ENCODE measurements around the gene KDELR1. TPM values are rescaled to one million over a fixed set of nuclear protein-coding genes. Genes with fewer than 3 reads are reported as not detected.

The KDELR1 gene
- total RNA-seq, 3 donors from 2014 or later: 144 to 214 (median 200) TPM

DNA sequence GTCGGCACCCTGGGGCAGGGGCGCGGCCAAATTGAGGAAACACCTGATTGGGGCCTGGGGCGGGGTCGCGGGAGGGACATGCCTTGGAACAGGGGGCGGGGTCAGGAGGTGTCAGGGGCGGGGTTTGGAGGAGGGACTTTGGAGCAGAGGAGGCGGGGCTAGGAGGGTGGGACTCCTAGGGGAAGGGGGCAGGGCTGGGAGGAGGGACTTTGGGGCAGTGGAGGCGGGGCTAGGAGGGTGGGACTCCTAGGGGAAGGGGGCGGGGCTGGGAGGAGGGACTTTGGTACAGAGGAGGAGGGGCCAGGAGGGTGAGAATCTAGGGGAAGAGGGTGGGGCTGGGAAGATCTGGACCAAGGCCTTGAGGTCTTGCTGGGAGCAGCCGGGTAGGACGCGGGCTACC is 24.0 kb upstream of the KDELR1 start:
- DNase-seq (peak; percentile 89 to 91 (median 90)), ATAC-seq (peak; percentile 97)
- intact Hi-C loops (cut with DNase I, micrococcal nuclease): no loop called here
- no peaks in the 10 kb centered on the region for H3K36me3 ChIP-seq (ENCODE audit: low read depth)
- TF ChIP-seq, protein P1, sequence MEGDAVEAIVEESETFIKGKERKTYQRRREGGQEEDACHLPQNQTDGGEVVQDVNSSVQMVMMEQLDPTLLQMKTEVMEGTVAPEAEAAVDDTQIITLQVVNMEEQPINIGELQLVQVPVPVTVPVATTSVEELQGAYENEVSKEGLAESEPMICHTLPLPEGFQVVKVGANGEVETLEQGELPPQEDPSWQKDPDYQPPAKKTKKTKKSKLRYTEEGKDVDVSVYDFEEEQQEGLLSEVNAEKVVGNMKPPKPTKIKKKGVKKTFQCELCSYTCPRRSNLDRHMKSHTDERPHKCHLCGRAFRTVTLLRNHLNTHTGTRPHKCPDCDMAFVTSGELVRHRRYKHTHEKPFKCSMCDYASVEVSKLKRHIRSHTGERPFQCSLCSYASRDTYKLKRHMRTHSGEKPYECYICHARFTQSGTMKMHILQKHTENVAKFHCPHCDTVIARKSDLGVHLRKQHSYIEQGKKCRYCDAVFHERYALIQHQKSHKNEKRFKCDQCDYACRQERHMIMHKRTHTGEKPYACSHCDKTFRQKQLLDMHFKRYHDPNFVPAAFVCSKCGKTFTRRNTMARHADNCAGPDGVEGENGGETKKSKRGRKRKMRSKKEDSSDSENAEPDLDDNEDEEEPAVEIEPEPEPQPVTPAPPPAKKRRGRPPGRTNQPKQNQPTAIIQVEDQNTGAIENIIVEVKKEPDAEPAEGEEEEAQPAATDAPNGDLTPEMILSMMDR (IDR thresholded peaks at IDR 0.05): no peak
- H3K4me3 ChIP-seq: no peak overlapping the region
- H3K9me3 ChIP-seq: no peaks in the 10 kb centered on the region
- H3K4me1 ChIP-seq (ENCODE audit: low read depth): no peaks in the 10 kb centered on the region

DNA sequence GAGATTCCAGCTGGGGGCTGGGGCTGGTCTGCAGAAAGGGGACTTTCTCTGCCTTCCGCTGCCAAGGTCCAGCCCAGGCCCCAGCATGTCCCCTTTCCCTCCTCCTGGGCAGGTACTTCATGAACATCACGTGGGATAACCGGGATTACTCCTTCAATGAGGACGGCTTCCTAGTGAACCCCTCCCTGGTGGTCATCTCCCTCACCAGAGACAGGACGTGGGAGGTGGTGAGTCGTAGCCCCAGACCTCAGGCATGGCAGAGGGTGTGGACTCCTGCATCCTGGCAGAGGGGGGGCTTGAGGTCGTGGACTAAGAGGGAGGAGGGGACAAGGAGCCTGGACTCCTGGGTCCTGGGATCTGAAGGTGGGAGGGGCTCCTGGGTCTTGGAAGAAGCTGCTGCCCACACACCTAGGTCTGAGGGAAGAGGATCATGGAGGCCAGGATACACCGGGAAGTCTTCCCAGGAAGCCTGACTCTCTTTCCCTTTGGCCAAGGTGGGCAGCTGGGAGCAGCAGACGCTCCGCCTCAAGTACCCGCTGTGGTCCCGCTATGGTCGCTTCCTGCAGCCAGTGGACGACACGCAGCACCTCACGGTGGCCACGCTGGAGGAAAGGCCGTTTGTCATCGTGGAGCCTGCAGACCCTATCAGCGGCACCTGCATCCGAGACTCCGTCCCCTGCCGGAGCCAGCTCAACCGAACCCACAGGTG is 22.7 kb upstream of the KDELR1 start:
- TF ChIP-seq, protein P1 (IDR thresholded peaks at IDR 0.05): no peak
- Histone ChIP-seq H3K4me3 (no peak overlapping the region), H3K9me3 (no peaks in the 10 kb centered on the region), H3K4me1 (ENCODE audit: low read depth) (no peaks in the 10 kb centered on the region), H3K36me3 (ENCODE audit: low read depth) (no peaks in the 10 kb centered on the region)
- peak in 1 of 3 donors; percentile 5 for DNase-seq
- intact Hi-C loops (cut with DNase I, micrococcal nuclease): no loop called here
- no peak for ATAC-seq

DNA sequence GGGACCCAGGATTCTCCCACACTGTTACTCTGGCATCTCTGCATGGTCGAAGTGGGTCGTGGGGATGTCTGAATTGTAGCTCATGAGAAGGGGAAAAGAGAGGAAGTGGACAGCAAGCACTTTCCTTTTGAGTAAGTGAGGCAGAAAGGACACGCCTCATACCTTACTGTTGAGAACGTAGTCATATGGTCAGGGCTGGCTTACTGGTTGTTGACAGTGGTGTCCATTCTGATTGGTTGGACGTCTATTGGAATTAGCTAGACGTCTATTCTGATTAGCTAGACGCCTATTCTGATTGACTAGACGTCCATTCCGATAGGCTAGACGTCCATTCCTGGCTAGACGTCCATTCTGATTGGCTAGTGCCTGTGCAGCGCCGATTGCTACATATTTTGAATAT is 14.5 kb upstream of the KDELR1 start:
- intact Hi-C loops (cut with DNase I, micrococcal nuclease): no loop called here
- H3K4me3 ChIP-seq: no peak overlapping the region
- TF ChIP-seq, protein P1 (IDR thresholded peaks at IDR 0.05): no peak
- DNase-seq: no peak
- no peaks in the 10 kb centered on the region for H3K36me3 ChIP-seq (ENCODE audit: low read depth)
- ATAC-seq: no peak
- H3K9me3 ChIP-seq: no peaks in the 10 kb centered on the region
- no peaks in the 10 kb centered on the region for H3K4me1 ChIP-seq (ENCODE audit: low read depth)

DNA sequence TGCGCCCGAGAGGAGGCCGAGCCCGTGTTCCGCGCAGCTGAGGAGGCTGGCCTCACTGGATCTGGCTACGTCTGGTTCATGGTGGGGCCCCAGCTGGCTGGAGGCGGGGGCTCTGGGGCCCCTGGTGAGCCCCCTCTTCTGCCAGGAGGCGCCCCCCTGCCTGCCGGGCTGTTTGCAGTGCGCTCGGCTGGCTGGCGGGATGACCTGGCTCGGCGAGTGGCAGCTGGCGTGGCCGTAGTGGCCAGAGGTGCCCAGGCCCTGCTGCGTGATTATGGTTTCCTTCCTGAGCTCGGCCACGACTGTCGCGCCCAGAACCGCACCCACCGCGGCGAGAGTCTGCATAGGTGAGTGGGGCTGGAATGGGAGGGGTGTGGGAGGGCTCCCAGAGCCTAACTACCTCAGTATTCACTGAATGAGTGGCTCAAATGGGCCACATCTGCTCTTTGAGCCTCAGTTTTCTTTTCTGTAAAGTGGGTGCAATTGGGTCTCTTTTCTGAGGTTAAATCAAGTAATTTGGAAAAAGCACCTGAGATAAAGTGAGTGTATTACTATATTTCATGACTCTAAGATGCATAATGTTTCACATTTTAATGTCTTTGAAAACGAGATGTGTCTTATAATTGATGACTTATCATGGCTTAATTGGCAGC is 13.8 kb upstream of the KDELR1 start:
- intact Hi-C loops (cut with DNase I, micrococcal nuclease): no loop called here

DNA sequence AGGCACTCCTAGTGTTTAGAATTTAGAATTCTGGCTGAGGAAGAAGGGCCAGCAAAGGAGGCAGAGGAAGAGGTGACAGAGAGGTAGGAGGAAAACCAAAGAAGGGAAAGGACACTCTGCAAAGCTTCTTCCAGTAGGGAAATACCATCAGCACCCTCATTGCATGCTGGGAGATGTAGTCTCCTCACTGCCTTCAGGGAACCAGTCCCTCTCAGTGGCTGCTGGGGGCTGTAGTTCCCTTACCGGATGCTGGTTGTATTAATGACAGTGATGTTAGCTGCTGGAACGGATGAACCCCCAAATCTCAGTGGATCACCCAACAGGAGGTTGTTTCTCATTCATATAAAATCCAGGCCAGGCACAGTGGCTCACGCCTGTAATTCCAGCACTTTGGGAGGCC is 12.3 kb upstream of the KDELR1 start:
- TF ChIP-seq, protein P1 (IDR thresholded peaks at IDR 0.05): no peak
- ATAC-seq: peak; percentile 39
- Histone ChIP-seq H3K36me3 (ENCODE audit: low read depth) (no peaks in the 10 kb centered on the region), H3K4me1 (ENCODE audit: low read depth) (peaks cover 4% of the 10 kb centered on the region), H3K9me3 (no peaks in the 10 kb centered on the region), H3K4me3 (no peak overlapping the region)
- DNase-seq: peak in 1 of 3 donors; percentile 72
- intact Hi-C loops (cut with DNase I, micrococcal nuclease): no loop called here

More for the DNA sequence above, 13.8 kb upstream of the KDELR1 start:
- ATAC-seq (no peak), DNase-seq (no peak)
- Histone ChIP-seq H3K36me3 (ENCODE audit: low read depth) (no peaks in the 10 kb centered on the region), H3K4me1 (ENCODE audit: low read depth) (peaks cover 1% of the 10 kb centered on the region), H3K9me3 (no peaks in the 10 kb centered on the region), H3K4me3 (no peak overlapping the region)
- TF ChIP-seq, protein P1 (IDR thresholded peaks at IDR 0.05): no peak

All from mucosa of descending colon (tissue), 3 donors.